Liver (tissue), 9 donors: ENCODE results near the gene TAF1D. TPM values are rescaled to one million over a fixed set of nuclear protein-coding genes. Genes with fewer than 3 reads are reported as not detected.

Experiments
- DNase-seq: peaks from one replicate; pipeline ENCODE4 v3.0.0-alpha.2; 2017; ENCODE audit warnings: low spot score
- H3K27ac ChIP-seq, 2 donors: one replicate each; pipeline ENCODE4 v1.7.0; 2013; ENCODE audit warnings: inconsistent platforms in 2 of 2, low read length in 2 of 2, control low read depth in 1 of 2, low read depth in 1 of 2, mild to moderate bottlenecking in 1 of 2
- H3K27me3 ChIP-seq, 4 donors: one replicate each; pipeline versions ENCODE4 v1.6.1 to v1.7.0; 2013; ENCODE audit warnings: low read length in 3 of 4, inconsistent platforms in 1 of 4, mild to moderate bottlenecking in 1 of 4, moderate library complexity in 1 of 4; ENCODE audit not compliant: control insufficient read depth in 4 of 4, insufficient read depth in 4 of 4
- H3K36me3 ChIP-seq, 4 donors: one replicate each; pipeline versions ENCODE4 v1.6.1 to v1.7.0; 2013; ENCODE audit warnings: low read length in 3 of 4, mild to moderate bottlenecking in 3 of 4, low read depth in 1 of 4, moderate library complexity in 1 of 4; ENCODE audit not compliant: control insufficient read depth in 4 of 4, insufficient read depth in 3 of 4
- H3K4me1 ChIP-seq, 4 donors: one replicate each; pipeline versions ENCODE4 v1.6.1 to v1.7.0; 2013; ENCODE audit warnings: low read length in 3 of 4, mild to moderate bottlenecking in 3 of 4, moderate library complexity in 1 of 4; ENCODE audit not compliant: control insufficient read depth in 4 of 4, insufficient read depth in 4 of 4
- H3K4me3 ChIP-seq, 3 donors: one replicate each; pipeline versions ENCODE4 v1.6.1 to v1.7.0; 2013; ENCODE audit warnings: low read length in 3 of 3, control low read depth in 1 of 3, low read depth in 1 of 3, mild to moderate bottlenecking in 1 of 3
- H3K9ac ChIP-seq, 2 donors: one replicate each; pipeline ENCODE4 v1.7.0; 2013; ENCODE audit warnings: low read length in 2 of 2, mild to moderate bottlenecking in 2 of 2, moderate library complexity in 2 of 2, control low read depth in 1 of 2, low read depth in 1 of 2
- H3K9me3 ChIP-seq, 4 donors: one replicate each; pipeline versions ENCODE4 v1.6.1 to v1.7.0; 2013; ENCODE audit warnings: low read length in 3 of 4; ENCODE audit not compliant: control insufficient read depth in 4 of 4
- EGR1 ChIP-seq, 2 donors: IDR thresholded peaks; 2 replicates each; pipeline ENCODE4 v1.6.1; 2016 to 2018; ENCODE audit warnings: antibody characterized with exemption in 2 of 2, low read depth in 2 of 2
- FOXA1 ChIP-seq: IDR thresholded peaks from 2 replicates; pipeline ENCODE4 v1.6.1; 2016; ENCODE audit warnings: antibody characterized with exemption
- FOXA2 ChIP-seq: IDR thresholded peaks from 2 replicates; pipeline ENCODE4 v1.6.1; 2016; ENCODE audit warnings: antibody characterized with exemption
- GABPA ChIP-seq, 2 donors: IDR thresholded peaks in 1 of 2; conservative IDR thresholded peaks in 1 of 2; 2 replicates each; pipeline ENCODE4 v1.6.1; 2016; ENCODE audit warnings: antibody characterized with exemption in 2 of 2, mild to moderate bottlenecking in 1 of 2, moderate library complexity in 1 of 2
- HNF4A ChIP-seq, 2 donors: conservative IDR thresholded peaks; 2 replicates each; pipeline ENCODE4 v1.6.1; 2016; ENCODE audit warnings: antibody characterized with exemption in 2 of 2, mild to moderate bottlenecking in 2 of 2
- HNF4G ChIP-seq: IDR thresholded peaks from 2 replicates; pipeline ENCODE4 v1.6.1; 2016; ENCODE audit warnings: antibody characterized with exemption
- JUND ChIP-seq, 2 donors: IDR thresholded peaks; 2 replicates each; pipeline ENCODE4 v1.6.1; 2016; ENCODE audit warnings: antibody characterized with exemption in 2 of 2
- NR2F2 ChIP-seq: IDR thresholded peaks from 2 replicates; pipeline ENCODE4 v1.6.1; 2016; ENCODE audit warnings: antibody characterized with exemption
- RAD21 ChIP-seq, 2 donors: IDR thresholded peaks; 2 replicates each; pipeline ENCODE4 v1.6.1; 2016; ENCODE audit warnings: antibody characterized with exemption in 2 of 2, mild to moderate bottlenecking in 2 of 2
- SP1 ChIP-seq: IDR thresholded peaks from 2 replicates; pipeline ENCODE4 v1.6.1; 2018; ENCODE audit warnings: antibody characterized with exemption, mild to moderate bottlenecking
- TAF1 ChIP-seq: conservative IDR thresholded peaks from 2 replicates; pipeline ENCODE4 v1.6.1; 2016; ENCODE audit warnings: antibody characterized with exemption, mild to moderate bottlenecking
- YY1 ChIP-seq: IDR thresholded peaks from 2 replicates; pipeline ENCODE4 v1.6.1; 2016; ENCODE audit warnings: antibody characterized with exemption, mild to moderate bottlenecking
- WGBS: extraction: QIAGEN DNeasy Blood & Tissue Kit; methylation state at CpG from one replicate; pipeline ENCODE4 v1.1.7; 2013; 5-methylcytosine and 5-hydroxymethylcytosine counted together
- polyA plus RNA-seq, 2 donors: library from polyadenylated mRNA; stranded (reverse) in 1 of 2; unstranded in 1 of 2; fragments of 200-250 nt in 1 of 2; fragments of >200 nt in 1 of 2; fragmentation: Nextera tagmentation in 1 of 2; extraction: Ambion mirVana in 1 of 2; gene quantifications; one replicate each; pipeline versions ENCODE4 v1.2.1 to v1.2.3, GENCODE V29; 2013 to 2015
- total RNA-seq, 2 donors: library from RNA; depleted of rRNA; stranded (reverse); fragments of >200 nt; gene quantifications; one replicate each; pipeline ENCODE4 v1.2.3, GENCODE V29; 2014
- TF ChIP-seq, protein P1 (sequence below): IDR thresholded peaks from 2 replicates; pipeline ENCODE4 v1.6.1; 2016; ENCODE audit warnings: antibody characterized with exemption
- TF ChIP-seq, protein P2 (sequence below): IDR thresholded peaks from 2 replicates; pipeline ENCODE4 v1.6.1; 2016; ENCODE audit warnings: antibody characterized with exemption
- TF ChIP-seq, protein P3 (sequence below): IDR thresholded peaks from 2 replicates; pipeline ENCODE4 v1.6.1; 2016; ENCODE audit warnings: antibody characterized with exemption
- TF ChIP-seq, protein P4 (sequence below): fragments of 150-350 bp; IDR thresholded peaks from 2 replicates; pipeline ENCODE4 v1.5.1; 2017; ENCODE audit warnings: improper control_type of control experiment, low read depth, low read length; ENCODE audit not compliant: missing input control
- TF ChIP-seq, protein P5 (sequence below): IDR thresholded peaks from 2 replicates; pipeline ENCODE4 v1.6.1; 2016; ENCODE audit warnings: antibody characterized with exemption, mild to moderate bottlenecking
- donor health status: healthy.
- donor health status: healthy.
- donor health status: healthy.
- donor health status: healthy.
- donor health status: healthy.

The TAF1D gene
- total and polyA plus RNA-seq, 4 donors = 18.2 to 97.7 (median 29.7) TPM

DNA sequence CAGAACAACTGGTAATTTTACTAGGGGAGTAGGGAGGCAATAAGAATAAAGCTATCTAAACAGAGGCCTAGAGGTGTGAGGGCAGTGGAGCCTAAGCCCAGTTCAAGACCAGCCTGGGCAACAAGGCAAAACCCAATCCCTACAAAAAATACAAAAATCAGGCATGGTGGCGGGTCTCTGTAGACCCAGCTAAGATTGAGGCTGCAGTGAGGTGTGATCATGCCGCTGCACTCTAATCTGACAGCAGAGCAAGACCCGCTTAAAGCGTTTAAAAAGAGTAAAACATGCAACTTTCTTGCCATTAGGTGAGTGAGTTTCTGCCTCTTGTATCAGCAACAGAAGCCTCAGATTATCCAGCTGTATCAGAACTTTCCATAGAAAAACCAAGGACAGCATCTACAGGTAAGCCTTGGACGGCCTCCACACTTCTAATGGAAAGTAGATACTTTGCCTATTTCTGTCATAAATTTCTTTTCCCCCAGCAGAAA is 12.1 kb downstream of the TAF1D start (continued):
- no peak for TF ChIP-seq HNF4A (conservative IDR thresholded peaks at IDR 0.05)

DNA sequence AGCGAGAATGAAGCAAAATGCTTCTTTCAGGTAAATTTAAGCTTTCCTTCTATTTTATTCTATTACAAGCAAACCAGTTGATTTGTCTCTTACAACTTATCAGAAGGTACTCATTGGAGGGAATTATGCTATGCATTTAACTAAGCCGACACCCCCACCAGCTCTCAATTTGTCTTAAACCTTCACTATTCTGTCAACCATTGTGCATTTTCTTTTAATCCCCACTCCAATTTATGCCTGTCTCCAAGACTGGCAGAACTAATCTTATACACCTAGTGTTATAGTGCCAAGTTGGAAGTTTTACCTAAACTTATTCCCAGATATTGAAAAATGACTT is 12.5 kb downstream of the TAF1D start:
- no peak overlapping the region for H3K9ac ChIP-seq
- no peak overlapping the region for H3K4me3 ChIP-seq
- peaks cover 4 to 13% (median 5%) of the 10 kb centered on the region in 4 donors for H3K4me1 ChIP-seq
- 97% methylated on average over 2 of the region's 2 CpGs for WGBS
- peaks cover 8 to 67% (median 52%) of the 10 kb centered on the region in 4 donors for H3K36me3 ChIP-seq
- no peak for TF ChIP-seq FOXA1
- no peak for TF ChIP-seq JUND (IDR thresholded peaks at IDR 0.05)
- no peak for TF ChIP-seq RAD21 (IDR thresholded peaks at IDR 0.05)
- TF ChIP-seq GABPA (IDR thresholded peaks at IDR 0.05 in 1 of 2, conservative IDR thresholded peaks at IDR 0.05 in 1 of 2) = no peak
- no peak for TF ChIP-seq FOXA2
- no peak for TF ChIP-seq SP1
- no peak for TF ChIP-seq NR2F2
- TF ChIP-seq, protein P1, sequence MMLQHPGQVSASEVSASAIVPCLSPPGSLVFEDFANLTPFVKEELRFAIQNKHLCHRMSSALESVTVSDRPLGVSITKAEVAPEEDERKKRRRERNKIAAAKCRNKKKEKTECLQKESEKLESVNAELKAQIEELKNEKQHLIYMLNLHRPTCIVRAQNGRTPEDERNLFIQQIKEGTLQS = no peak
- TF ChIP-seq, protein P2, sequence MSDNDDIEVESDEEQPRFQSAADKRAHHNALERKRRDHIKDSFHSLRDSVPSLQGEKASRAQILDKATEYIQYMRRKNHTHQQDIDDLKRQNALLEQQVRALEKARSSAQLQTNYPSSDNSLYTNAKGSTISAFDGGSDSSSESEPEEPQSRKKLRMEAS = no peak
- no peak for TF ChIP-seq HNF4G
- no peak for TF ChIP-seq TAF1
- TF ChIP-seq EGR1 (IDR thresholded peaks at IDR 0.05; ENCODE audit: low read depth in 2 of 2) = no peak
- TF ChIP-seq YY1 = no peak
- TF ChIP-seq, protein P3, sequence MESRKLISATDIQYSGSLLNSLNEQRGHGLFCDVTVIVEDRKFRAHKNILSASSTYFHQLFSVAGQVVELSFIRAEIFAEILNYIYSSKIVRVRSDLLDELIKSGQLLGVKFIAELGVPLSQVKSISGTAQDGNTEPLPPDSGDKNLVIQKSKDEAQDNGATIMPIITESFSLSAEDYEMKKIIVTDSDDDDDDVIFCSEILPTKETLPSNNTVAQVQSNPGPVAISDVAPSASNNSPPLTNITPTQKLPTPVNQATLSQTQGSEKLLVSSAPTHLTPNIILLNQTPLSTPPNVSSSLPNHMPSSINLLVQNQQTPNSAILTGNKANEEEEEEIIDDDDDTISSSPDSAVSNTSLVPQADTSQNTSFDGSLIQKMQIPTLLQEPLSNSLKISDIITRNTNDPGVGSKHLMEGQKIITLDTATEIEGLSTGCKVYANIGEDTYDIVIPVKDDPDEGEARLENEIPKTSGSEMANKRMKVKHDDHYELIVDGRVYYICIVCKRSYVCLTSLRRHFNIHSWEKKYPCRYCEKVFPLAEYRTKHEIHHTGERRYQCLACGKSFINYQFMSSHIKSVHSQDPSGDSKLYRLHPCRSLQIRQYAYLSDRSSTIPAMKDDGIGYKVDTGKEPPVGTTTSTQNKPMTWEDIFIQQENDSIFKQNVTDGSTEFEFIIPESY = no peak
- no peak for TF ChIP-seq HNF4A (conservative IDR thresholded peaks at IDR 0.05)
- TF ChIP-seq, protein P4, sequence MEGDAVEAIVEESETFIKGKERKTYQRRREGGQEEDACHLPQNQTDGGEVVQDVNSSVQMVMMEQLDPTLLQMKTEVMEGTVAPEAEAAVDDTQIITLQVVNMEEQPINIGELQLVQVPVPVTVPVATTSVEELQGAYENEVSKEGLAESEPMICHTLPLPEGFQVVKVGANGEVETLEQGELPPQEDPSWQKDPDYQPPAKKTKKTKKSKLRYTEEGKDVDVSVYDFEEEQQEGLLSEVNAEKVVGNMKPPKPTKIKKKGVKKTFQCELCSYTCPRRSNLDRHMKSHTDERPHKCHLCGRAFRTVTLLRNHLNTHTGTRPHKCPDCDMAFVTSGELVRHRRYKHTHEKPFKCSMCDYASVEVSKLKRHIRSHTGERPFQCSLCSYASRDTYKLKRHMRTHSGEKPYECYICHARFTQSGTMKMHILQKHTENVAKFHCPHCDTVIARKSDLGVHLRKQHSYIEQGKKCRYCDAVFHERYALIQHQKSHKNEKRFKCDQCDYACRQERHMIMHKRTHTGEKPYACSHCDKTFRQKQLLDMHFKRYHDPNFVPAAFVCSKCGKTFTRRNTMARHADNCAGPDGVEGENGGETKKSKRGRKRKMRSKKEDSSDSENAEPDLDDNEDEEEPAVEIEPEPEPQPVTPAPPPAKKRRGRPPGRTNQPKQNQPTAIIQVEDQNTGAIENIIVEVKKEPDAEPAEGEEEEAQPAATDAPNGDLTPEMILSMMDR = no peak
- H3K27me3 ChIP-seq = no peaks in the 10 kb centered on the region
- DNase-seq = no peak
- no peak overlapping the region for H3K27ac ChIP-seq
- no peaks in the 10 kb centered on the region for H3K9me3 ChIP-seq

DNA sequence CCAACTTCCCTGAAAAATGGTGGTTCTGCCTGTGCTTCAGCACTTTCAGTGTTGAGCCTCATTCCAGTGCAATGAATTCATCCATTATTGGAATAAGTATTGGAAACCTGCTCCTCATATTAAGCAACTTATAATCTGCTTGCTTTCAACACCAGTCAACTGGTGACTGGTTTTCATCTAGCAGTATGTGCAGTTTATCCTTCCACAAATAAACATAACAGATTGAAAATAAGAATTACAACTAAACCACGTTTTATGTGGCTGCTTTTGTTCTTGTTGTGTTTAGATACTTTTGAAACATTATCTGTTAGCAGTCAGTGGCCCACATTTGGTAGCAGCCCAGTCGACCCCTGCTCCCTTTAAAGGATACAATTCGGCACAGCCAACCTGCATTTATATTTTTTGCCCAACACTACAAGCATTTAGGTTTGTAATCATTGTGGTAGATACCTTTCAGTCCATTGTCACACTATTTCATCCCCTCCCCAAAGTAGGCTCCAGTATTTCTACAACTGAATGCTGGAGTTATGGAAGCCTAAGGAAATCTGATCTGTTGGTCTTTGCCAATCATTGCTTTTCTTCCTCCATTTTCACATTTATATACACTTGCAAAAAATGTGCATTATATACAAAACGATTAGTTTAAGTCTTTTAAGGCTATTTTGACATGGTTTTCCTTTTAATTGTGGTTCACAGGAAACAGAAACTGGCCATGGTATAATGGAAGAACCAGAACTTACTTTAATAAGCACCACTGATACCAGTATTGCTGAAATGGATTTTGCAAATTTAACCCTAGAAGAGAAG is 13.1 kb downstream of the TAF1D start:
- TF ChIP-seq, protein P3 = no peak
- TF ChIP-seq JUND (IDR thresholded peaks at IDR 0.05) (no peak), SP1 (no peak), NR2F2 (no peak)
- TF ChIP-seq, protein P5, sequence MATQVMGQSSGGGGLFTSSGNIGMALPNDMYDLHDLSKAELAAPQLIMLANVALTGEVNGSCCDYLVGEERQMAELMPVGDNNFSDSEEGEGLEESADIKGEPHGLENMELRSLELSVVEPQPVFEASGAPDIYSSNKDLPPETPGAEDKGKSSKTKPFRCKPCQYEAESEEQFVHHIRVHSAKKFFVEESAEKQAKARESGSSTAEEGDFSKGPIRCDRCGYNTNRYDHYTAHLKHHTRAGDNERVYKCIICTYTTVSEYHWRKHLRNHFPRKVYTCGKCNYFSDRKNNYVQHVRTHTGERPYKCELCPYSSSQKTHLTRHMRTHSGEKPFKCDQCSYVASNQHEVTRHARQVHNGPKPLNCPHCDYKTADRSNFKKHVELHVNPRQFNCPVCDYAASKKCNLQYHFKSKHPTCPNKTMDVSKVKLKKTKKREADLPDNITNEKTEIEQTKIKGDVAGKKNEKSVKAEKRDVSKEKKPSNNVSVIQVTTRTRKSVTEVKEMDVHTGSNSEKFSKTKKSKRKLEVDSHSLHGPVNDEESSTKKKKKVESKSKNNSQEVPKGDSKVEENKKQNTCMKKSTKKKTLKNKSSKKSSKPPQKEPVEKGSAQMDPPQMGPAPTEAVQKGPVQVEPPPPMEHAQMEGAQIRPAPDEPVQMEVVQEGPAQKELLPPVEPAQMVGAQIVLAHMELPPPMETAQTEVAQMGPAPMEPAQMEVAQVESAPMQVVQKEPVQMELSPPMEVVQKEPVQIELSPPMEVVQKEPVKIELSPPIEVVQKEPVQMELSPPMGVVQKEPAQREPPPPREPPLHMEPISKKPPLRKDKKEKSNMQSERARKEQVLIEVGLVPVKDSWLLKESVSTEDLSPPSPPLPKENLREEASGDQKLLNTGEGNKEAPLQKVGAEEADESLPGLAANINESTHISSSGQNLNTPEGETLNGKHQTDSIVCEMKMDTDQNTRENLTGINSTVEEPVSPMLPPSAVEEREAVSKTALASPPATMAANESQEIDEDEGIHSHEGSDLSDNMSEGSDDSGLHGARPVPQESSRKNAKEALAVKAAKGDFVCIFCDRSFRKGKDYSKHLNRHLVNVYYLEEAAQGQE = no peak
- Histone ChIP-seq H3K4me1 (peaks cover 0 to 13% (median 5%) of the 10 kb centered on the region in 4 donors), H3K27ac (no peak overlapping the region), H3K4me3 (no peak overlapping the region), H3K9ac (no peak overlapping the region), H3K36me3 (peaks cover 8 to 61% (median 49%) of the 10 kb centered on the region in 4 donors), H3K27me3 (no peaks in the 10 kb centered on the region), H3K9me3 (no peaks in the 10 kb centered on the region)
- no peak for DNase-seq
- 62% methylated on average over 4 of the region's 4 CpGs for WGBS
